Lower lobe of right lung (tissue), 2 donors: ENCODE data around the gene ADAMTS2. TPM values are rescaled to one million over a fixed set of nuclear protein-coding genes. Genes with fewer than 3 reads are reported as not detected.

ENCODE experiments used
- ATAC-seq, 2 donors: fragments of 200-7000 bp; cut with Tn5 transposase; one replicate each; pipeline ENCODE4 v1.9.1; 2020 to 2022; ENCODE audit warnings: mild to moderate bottlenecking in 2 of 2, moderate library complexity in 2 of 2
- DNase-seq: peaks from one replicate; pipeline ENCODE4 v3.0.0-alpha.2; 2020
- H3K27ac ChIP-seq: fragments of 200-600 bp; one replicate; pipeline ENCODE4 v1.8.0; 2022
- H3K27me3 ChIP-seq: fragments of 200-600 bp; one replicate; pipeline ENCODE4 v1.8.0; 2022; ENCODE audit warnings: low read depth
- H3K36me3 ChIP-seq: fragments of 200-600 bp; one replicate; pipeline ENCODE4 v1.8.0; 2022; ENCODE audit warnings: mild to moderate bottlenecking
- H3K4me1 ChIP-seq: fragments of 200-600 bp; one replicate; pipeline ENCODE4 v1.8.0; 2022
- H3K4me3 ChIP-seq: fragments of 200-600 bp; one replicate; pipeline ENCODE4 v1.8.0; 2022; ENCODE audit warnings: mild to moderate bottlenecking
- H3K9me3 ChIP-seq: fragments of 200-600 bp; one replicate; pipeline ENCODE4 v1.8.0; 2022
- intact Hi-C: fragments of 100-400 bp; cut with DNase I; formaldehyde crosslinking; loops from one replicate; pipeline ENCODE4 v1.11.0; 2022
- total RNA-seq: library from RNA; stranded (reverse); fragmentation: NEBNext Ultra II Directional; extraction: Animal tissue kit (Norgen Biotek cat#: 25700); gene quantifications from one replicate; pipeline ENCODE4 v1.2.1, GENCODE V29; 2021
- TF ChIP-seq, protein P1 (sequence below): fragments of 200-600 bp; IDR thresholded peaks from one replicate; pipeline ENCODE4 v1.8.0; 2022; ENCODE audit warnings: antibody characterized with exemption, mild to moderate bottlenecking
- donor health status: DM: no; HTN: yes; CAD: no; lungs with severe emphysema.

ADAMTS2 gene
- total RNA-seq, 1 donor from 2014 or later: 13.0 TPM

DNA sequence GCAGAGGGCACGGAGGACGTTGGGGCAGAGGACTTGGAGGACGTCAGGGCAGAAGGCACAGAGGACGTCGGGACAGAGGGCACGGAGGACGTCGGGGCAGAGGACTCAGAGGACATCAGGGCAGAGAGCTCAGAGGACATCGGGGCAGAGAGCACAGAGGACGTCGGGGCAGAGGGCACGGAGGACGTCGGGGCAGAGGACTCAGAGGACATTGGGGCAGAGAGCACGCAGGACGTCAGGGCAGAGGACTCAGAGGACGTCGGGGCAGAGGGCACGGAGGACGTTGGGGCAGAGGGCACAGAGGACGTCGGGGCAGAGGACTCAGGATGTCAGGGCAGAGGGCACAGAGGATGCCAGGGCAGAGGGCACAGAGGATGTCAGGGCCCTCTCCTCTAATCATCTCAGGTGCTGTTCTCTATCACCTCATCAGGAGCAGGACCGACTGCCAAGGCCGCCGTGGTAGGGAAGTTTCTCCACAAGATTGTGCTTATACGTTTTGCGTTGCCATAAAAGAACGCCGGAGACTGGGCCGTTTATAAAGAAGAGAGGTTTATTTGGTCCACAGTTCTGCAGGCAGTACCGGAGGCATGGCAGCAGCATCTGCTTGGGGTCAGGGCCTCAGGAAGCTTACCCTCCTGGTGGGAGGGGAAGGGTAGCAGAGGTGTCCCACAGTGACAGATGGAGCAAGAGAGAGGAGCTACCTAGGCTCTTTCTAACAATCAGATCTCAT, 29.4 kb upstream of the ADAMTS2 start:
- Histone ChIP-seq H3K4me1 (no peaks in the 10 kb centered on the region), H3K9me3 (no peaks in the 10 kb centered on the region), H3K36me3 (no peaks in the 10 kb centered on the region), H3K4me3 (no peak overlapping the region), H3K27ac (no peak overlapping the region), H3K27me3 (no peaks in the 10 kb centered on the region)
- TF ChIP-seq, protein P1, sequence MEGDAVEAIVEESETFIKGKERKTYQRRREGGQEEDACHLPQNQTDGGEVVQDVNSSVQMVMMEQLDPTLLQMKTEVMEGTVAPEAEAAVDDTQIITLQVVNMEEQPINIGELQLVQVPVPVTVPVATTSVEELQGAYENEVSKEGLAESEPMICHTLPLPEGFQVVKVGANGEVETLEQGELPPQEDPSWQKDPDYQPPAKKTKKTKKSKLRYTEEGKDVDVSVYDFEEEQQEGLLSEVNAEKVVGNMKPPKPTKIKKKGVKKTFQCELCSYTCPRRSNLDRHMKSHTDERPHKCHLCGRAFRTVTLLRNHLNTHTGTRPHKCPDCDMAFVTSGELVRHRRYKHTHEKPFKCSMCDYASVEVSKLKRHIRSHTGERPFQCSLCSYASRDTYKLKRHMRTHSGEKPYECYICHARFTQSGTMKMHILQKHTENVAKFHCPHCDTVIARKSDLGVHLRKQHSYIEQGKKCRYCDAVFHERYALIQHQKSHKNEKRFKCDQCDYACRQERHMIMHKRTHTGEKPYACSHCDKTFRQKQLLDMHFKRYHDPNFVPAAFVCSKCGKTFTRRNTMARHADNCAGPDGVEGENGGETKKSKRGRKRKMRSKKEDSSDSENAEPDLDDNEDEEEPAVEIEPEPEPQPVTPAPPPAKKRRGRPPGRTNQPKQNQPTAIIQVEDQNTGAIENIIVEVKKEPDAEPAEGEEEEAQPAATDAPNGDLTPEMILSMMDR: no peak
- DNase-seq (no peak), ATAC-seq (no peak)
- intact Hi-C loops: no loop called here

DNA sequence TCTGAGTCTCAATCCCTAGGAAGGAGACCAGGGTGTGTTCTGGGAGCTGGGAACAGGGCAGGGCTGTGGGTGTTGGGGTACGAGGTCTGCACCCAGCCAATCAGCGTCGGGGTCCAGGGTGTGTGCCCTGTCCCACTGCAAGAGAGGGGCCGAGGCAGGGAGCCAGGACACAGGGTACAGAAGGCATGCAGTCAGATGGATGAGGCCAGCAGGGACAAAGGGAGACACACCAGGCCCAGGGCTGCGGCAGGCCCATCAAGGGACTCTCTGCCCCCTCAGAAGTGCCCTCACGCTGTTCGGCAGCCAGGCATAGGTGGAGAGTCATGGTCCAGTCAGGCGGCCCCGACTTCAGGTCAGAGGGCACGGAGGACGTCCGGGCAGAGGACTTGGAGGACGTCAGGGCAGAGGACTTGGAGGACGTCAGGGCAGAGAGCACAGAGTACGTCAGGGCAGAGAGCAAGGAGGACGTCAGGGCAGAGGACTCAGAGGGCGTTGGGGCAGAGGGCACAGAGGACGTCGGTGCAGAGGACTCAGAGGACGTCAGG, 28.8 kb upstream of the ADAMTS2 start:
- Histone ChIP-seq H3K27ac (no peak overlapping the region), H3K4me1 (no peaks in the 10 kb centered on the region), H3K4me3 (no peak overlapping the region), H3K27me3 (no peaks in the 10 kb centered on the region), H3K9me3 (no peaks in the 10 kb centered on the region), H3K36me3 (no peaks in the 10 kb centered on the region)
- DNase-seq: no peak
- intact Hi-C loops: no loop called here
- TF ChIP-seq, protein P1: no peak
- ATAC-seq: no peak

DNA sequence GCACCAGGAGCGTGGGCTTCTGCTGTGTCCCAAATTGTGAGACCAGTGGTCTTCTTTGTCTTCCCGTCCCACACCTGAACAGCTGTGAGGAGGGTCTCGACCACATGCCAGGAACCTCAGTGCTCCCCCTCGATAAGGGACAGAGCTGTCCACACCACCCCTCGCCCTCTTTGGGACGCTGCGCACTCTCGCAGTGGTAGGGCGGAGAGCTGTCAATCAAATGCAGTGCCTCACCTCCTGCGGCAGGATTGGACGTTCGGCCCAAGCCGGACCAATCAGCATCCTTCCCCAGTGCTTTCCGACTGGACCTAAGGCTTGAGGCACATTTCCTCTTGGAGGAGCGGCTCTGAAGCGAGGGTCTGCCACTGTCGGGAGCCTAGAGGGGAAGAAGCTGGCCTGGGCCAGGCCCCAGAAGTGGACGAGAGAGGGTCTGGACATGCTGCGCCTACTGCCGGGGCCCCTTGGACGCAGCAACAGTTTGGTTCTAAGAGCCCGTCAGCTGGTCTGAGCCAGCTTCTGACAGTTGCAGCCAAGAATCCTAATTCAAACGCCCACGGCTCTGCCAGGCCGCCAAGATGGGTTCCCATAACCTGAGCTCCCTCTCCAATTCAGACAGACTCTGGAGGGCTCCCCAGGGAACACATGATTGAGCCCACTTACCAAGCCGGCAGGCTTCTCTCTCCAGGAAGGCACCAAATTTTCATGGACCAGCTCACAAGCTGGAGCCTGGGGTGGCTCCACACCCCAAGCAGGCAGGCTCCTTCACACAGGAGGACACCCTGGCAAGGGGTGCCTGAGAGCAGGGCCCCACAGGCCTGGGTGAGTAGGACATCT, 28.1 kb upstream of the ADAMTS2 start:
- H3K4me3 ChIP-seq: no peak overlapping the region
- H3K4me1 ChIP-seq: no peaks in the 10 kb centered on the region
- TF ChIP-seq, protein P1: no peak
- no peaks in the 10 kb centered on the region for H3K27me3 ChIP-seq
- H3K9me3 ChIP-seq: no peaks in the 10 kb centered on the region
- no peaks in the 10 kb centered on the region for H3K36me3 ChIP-seq
- ATAC-seq (no peak), DNase-seq (peak; percentile 10)
- no peak overlapping the region for H3K27ac ChIP-seq
- intact Hi-C loops: no loop called here

DNA sequence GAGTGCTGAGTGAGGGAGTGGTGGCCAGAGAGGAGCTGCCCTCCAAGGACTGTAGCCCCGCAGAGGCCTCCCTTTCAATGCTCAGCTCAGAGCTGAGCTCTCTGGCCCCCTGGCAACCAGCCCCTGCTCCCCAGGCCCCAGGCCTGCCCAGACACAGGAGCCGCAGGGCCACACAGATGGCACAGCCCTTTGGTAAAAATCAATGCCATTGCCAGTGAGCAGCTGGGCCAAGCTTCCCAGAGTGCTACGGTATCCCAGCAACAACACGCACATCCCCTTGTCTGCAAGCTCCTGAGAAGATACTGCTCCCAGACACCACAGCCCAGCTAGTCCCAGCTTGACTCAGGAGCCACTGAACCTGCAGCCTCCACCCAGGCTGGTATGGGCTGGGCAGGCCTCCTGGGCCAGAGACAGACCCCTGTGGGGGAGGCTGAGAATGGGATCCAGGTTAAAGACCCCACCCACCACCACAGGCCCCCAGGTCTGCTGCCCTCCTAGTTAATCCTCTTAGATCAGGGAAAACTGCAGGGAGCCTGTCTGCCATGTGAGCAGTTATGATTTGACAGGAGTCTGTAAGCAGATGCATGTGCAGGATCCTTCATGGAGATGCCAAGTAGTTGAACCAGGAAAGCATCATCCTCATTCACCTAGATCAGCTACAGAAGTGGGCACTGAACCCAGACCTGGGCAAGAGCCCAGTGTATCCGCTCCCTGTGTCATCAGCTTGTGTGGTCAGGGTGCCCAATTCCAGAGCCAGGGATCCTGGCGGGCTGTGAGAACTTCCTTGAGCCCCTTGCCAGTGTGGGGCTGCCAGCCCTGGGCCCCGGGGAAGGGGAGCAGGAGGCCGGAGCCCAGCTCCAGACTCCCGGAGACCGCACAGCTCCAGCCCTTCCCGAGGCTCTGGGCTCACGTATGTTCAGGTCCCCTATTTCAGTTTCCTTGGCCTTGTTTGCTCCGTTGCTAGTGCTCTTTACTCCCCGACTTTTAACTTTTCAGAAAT, 26.7 kb upstream of the ADAMTS2 start:
- DNase-seq: no peak
- intact Hi-C loops: no loop called here
- no peak for ATAC-seq
- Histone ChIP-seq H3K27me3 (no peaks in the 10 kb centered on the region), H3K36me3 (no peaks in the 10 kb centered on the region), H3K9me3 (no peaks in the 10 kb centered on the region), H3K27ac (no peak overlapping the region), H3K4me1 (no peaks in the 10 kb centered on the region), H3K4me3 (no peak overlapping the region)
- TF ChIP-seq, protein P1: no peak

DNA sequence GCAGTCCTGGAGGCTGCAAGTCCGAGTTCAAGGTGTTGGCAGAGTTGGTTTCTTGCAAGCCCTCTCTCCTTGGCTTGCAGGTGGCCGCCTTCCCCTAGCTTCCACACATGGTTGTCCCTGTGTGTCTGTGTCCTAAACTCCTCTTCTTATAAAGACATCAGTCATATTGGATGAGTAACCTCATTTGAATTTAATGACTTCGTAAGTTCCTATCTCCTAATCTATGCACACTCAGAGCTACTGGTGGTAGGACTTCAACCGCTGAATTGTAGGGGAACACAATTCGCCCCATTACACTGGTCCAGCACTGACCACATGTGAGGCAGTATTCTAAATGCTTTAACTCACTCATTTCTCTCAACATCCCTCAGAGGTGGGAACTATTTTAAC, 25.9 kb upstream of the ADAMTS2 start:
- TF ChIP-seq, protein P1: no peak
- Histone ChIP-seq H3K4me3 (no peak overlapping the region), H3K27me3 (no peaks in the 10 kb centered on the region), H3K9me3 (no peaks in the 10 kb centered on the region), H3K36me3 (no peaks in the 10 kb centered on the region), H3K4me1 (no peaks in the 10 kb centered on the region), H3K27ac (no peak overlapping the region)
- DNase-seq: no peak
- no peak for ATAC-seq
- intact Hi-C loops: no loop called here
